ENCODE measurements around the gene CLIC4.
"Not testable (repeated sequence)": the region's sequence is repeated elsewhere in the genome, so short reads cannot be mapped to it uniquely, and the experiment has no call there.

Gene CLIC4

GRCh38 chr1:24875257-24875656, 130.0 kb downstream of the CLIC4 start:
- no peak for DNase-seq (ENCODE audit: low read depth in 2 of 2)

- no peak for DNase-seq (ENCODE audit: low read depth in 2 of 2)
Observed at GRCh38 chr1:24875991-24876506, 130.8 kb downstream of the CLIC4 start.

- no peak for DNase-seq (ENCODE audit: low read depth in 2 of 2)
Observed at GRCh38 chr1:24878045-24878444, 132.8 kb downstream of the CLIC4 start.

GRCh38 chr1:24878775-24879742, 133.8 kb downstream of the CLIC4 start:
- DNase-seq (ENCODE audit: low read depth in 2 of 2) = no peak

GRCh38 chr1:24881034-24881433, 135.8 kb downstream of the CLIC4 start:
- no peak for DNase-seq (ENCODE audit: low read depth in 2 of 2)

- DNase-seq (ENCODE audit: low read depth in 2 of 2) = no peak
Observed at GRCh38 chr1:24884751-24885150, 139.5 kb downstream of the CLIC4 start.

- DNase-seq (ENCODE audit: low read depth in 2 of 2) = no peak
Observed at GRCh38 chr1:24886241-24886640, 141.0 kb downstream of the CLIC4 start.

GRCh38 chr1:24888061-24888970, 143.1 kb downstream of the CLIC4 start:
- DNase-seq (ENCODE audit: low read depth in 2 of 2) = no peak

- DNase-seq (ENCODE audit: low read depth in 2 of 2) = no peak
Observed at GRCh38 chr1:24888971-24889676, 143.9 kb downstream of the CLIC4 start.

- DNase-seq (ENCODE audit: low read depth in 2 of 2) = no peak
Observed at GRCh38 chr1:24890887-24891286, 145.6 kb downstream of the CLIC4 start.

- DNase-seq (ENCODE audit: low read depth in 2 of 2) = not testable (repeated sequence)
Observed at GRCh38 chr1:24891367-24891766, 146.1 kb downstream of the CLIC4 start.

- no peak for DNase-seq (ENCODE audit: low read depth in 2 of 2)
Observed at GRCh38 chr1:24892188-24893153, 147.2 kb downstream of the CLIC4 start.

- DNase-seq (ENCODE audit: low read depth in 2 of 2) = no peak
Observed at GRCh38 chr1:24893431-24893830, 148.2 kb downstream of the CLIC4 start.
